WTC11 (cell line): Measurements from ENCODE around the gene IL1RAPL1.

Experiments used
- AR ChIP-seq: fragments of 250-450 bp; sonication (Bioruptor Pico); IDR thresholded peaks from 2 replicates; pipeline ENCODE4 v1.9.0; 2021; ENCODE audit warnings: mild to moderate bottlenecking
- EMX1 ChIP-seq: fragments of 250-450 bp; sonication (Bioruptor Pico); IDR thresholded peaks from 2 replicates; pipeline ENCODE4 v1.8.0; 2021; ENCODE audit warnings: mild to moderate bottlenecking
- JUN ChIP-seq: sonication (generic); formaldehyde crosslinking; IDR thresholded peaks from 2 replicates; pipeline ENCODE4 v1.8.0; 2023; ENCODE audit warnings: mild to moderate bottlenecking, missing genetic modification reagents
- KAT7 ChIP-seq: sonication (generic); formaldehyde crosslinking; IDR thresholded peaks from 2 replicates; pipeline ENCODE4 v1.8.1; 2023; ENCODE audit warnings: missing genetic modification reagents, mild to moderate bottlenecking, borderline replicate concordance
- NR1H2 ChIP-seq: sonication (generic); formaldehyde crosslinking; IDR thresholded peaks from 2 replicates; pipeline ENCODE4 v1.9.0; 2021; ENCODE audit warnings: mild to moderate bottlenecking, moderate library complexity, missing genetic modification reagents
- ZNF121 ChIP-seq: sonication (generic); formaldehyde crosslinking; IDR thresholded peaks from 2 replicates; pipeline ENCODE4 v1.8.0; 2023; ENCODE audit warnings: missing genetic modification reagents
- ZNF219 ChIP-seq: sonication (generic); formaldehyde crosslinking; IDR thresholded peaks from 2 replicates; pipeline ENCODE4 v1.8.0; 2023; ENCODE audit warnings: missing genetic modification reagents, mild to moderate bottlenecking, borderline replicate concordance
- TF ChIP-seq, protein P1 (sequence below): fragments of 200-600 bp; IDR thresholded peaks from 2 replicates; pipeline ENCODE4 v1.8.0; 2022; ENCODE audit warnings: antibody characterized with exemption
- TF ChIP-seq, protein P2 (sequence below): sonication (generic); formaldehyde crosslinking; IDR thresholded peaks from 2 replicates; pipeline ENCODE4 v1.8.0; 2022; ENCODE audit warnings: mild to moderate bottlenecking, missing genetic modification reagents
- TF ChIP-seq, protein P3 (sequence below): sonication (generic); formaldehyde crosslinking; IDR thresholded peaks from 2 replicates; pipeline ENCODE4 v1.8.1; 2022; ENCODE audit warnings: mild to moderate bottlenecking, moderate library complexity, missing genetic modification reagents

DNA sequence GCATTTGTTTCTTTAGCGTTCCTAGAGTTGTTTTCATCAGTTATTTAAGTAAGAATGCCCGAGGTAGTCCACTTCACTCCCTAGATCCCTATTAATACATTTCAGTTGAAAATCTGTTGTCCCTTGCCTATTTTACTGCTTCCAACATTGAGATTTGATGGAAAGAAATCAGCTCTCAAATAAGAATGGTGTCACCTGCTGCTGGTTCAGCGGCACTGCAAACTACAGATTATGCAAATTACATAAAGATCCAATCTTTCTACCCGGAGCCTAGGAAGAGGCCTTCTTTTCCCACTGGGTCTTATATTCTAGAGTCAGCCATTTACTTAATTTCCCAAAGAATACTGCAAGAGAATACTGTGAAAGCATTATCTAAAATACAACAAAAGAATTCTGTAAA is 1030.5 kb downstream of the IL1RAPL1 start:
- TF ChIP-seq, protein P1, sequence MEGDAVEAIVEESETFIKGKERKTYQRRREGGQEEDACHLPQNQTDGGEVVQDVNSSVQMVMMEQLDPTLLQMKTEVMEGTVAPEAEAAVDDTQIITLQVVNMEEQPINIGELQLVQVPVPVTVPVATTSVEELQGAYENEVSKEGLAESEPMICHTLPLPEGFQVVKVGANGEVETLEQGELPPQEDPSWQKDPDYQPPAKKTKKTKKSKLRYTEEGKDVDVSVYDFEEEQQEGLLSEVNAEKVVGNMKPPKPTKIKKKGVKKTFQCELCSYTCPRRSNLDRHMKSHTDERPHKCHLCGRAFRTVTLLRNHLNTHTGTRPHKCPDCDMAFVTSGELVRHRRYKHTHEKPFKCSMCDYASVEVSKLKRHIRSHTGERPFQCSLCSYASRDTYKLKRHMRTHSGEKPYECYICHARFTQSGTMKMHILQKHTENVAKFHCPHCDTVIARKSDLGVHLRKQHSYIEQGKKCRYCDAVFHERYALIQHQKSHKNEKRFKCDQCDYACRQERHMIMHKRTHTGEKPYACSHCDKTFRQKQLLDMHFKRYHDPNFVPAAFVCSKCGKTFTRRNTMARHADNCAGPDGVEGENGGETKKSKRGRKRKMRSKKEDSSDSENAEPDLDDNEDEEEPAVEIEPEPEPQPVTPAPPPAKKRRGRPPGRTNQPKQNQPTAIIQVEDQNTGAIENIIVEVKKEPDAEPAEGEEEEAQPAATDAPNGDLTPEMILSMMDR, result no peak
- TF ChIP-seq ZNF121 (CRISPR knock-in tag) (no peak), AR (no peak), ZNF219 (CRISPR knock-in tag) (no peak), EMX1 (CRISPR knock-in tag) (no peak), KAT7 (CRISPR knock-in tag) (no peak), JUN (CRISPR knock-in tag) (no peak), NR1H2 (CRISPR knock-in tag) (no peak)
- TF ChIP-seq, protein P2, sequence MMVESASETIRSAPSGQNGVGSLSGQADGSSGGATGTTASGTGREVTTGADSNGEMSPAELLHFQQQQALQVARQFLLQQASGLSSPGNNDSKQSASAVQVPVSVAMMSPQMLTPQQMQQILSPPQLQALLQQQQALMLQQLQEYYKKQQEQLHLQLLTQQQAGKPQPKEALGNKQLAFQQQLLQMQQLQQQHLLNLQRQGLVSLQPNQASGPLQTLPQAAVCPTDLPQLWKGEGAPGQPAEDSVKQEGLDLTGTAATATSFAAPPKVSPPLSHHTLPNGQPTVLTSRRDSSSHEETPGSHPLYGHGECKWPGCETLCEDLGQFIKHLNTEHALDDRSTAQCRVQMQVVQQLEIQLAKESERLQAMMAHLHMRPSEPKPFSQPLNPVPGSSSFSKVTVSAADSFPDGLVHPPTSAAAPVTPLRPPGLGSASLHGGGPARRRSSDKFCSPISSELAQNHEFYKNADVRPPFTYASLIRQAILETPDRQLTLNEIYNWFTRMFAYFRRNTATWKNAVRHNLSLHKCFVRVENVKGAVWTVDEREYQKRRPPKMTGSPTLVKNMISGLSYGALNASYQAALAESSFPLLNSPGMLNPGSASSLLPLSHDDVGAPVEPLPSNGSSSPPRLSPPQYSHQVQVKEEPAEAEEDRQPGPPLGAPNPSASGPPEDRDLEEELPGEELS, result no peak
- TF ChIP-seq, protein P3, sequence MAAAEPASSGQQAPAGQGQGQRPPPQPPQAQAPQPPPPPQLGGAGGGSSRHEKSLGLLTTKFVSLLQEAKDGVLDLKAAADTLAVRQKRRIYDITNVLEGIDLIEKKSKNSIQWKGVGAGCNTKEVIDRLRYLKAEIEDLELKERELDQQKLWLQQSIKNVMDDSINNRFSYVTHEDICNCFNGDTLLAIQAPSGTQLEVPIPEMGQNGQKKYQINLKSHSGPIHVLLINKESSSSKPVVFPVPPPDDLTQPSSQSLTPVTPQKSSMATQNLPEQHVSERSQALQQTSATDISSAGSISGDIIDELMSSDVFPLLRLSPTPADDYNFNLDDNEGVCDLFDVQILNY (CRISPR knock-in tag), result no peak
